GM12875 (cell line): ENCODE results near the gene RIT2.

ENCODE experiments used
- H3K4me3 ChIP-seq: one replicate; pipeline ENCODE4 v1.5.1; 2011; ENCODE audit warnings: low read depth, low read length, control low read depth
- CTCF ChIP-seq: IDR thresholded peaks from 2 replicates; pipeline ENCODE4 v1.5.1; 2011; ENCODE audit warnings: low read depth, mild to moderate bottlenecking, control low read depth, inconsistent platforms, low read length, moderate library complexity, borderline replicate concordance; ENCODE audit not compliant: insufficient read depth

Gene RIT2

DNA sequence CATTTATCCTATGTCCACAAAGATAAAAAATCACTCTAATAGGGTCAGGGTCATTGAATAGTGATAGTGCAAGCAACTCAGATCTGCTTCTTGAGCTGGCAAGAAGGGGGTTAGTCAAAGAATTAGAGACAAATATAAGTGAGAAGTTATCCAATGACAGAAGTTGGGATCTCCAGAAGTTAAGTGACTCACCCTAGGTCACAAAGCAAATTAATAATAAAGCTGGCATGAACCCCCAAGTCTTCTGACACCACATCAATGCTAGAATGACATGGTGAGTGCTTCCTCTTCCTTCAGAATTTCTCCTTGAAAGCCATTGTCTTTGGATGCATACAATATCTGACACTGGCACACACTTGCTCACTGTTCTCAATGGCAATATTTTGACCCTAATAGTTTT is 343.5 kb downstream of the RIT2 start:
- H3K4me3 ChIP-seq: no peak overlapping the region
- TF ChIP-seq CTCF: no peak

DNA sequence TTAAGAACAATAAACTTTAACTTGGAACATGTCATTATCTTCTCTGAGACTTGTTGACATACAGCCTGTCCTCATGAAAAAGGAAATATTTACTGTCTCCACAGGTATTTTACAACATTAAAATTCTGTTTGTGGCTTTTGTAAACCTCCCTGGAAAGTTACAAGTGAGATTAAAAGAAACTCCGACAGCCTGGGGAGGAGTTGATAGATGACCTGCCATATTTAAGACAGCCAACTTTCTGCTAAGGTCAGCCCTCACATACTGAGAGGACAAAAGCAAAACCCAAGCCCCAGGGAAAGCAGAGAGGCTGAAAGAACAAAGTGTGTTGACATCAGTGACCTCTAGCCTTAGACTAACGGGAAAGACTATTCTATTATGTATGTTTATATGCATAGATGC is 350.2 kb downstream of the RIT2 start:
- no peak overlapping the region for H3K4me3 ChIP-seq
- no peak for TF ChIP-seq CTCF

DNA sequence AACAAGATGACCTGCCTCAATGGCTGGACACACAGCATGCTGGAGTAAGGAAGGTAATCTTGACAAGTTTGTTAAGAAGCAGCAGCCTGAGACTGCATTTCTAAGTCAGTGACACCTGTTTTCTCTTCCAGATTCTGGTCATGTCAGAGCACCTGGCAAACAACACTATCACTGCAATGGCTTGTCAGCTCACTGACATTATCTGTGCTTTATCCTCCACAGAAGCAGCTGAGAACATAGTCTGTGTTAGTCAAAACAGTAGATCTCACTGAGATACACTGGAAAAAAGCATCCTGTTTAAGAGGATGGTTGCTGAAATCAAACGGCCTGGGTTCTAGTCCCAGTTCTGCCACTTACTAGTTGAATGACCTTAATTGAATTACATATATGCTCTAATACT is 355.2 kb downstream of the RIT2 start:
- no peak for TF ChIP-seq CTCF
- H3K4me3 ChIP-seq: no peak overlapping the region

GRCh38 chr18:42758852-42759251 is 356.6 kb downstream of the RIT2 start:
- no peak for TF ChIP-seq CTCF

DNA sequence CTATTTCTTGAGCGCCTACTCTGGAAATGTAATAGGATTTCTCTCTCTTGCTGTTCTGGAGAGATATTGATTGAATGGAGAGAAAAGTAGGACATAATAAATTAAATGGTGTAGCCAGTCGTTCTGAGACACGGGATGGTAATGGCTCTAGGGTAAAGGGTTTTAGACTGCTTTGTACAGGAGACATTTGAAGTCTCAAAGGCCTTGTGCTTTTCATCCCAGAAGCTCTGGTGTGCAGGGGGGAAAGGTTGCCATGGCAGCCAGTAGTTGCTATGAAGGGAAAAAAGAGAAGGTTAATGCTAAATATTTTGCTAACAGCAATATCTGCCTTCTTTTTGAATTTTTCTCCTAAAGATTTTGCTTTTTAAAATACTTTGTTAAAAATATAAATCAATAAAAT is 359.3 kb downstream of the RIT2 start:
- H3K4me3 ChIP-seq: no peak overlapping the region
- TF ChIP-seq CTCF: no peak

More at GRCh38 chr18:42758852-42759251, 356.6 kb downstream of the RIT2 start:
- H3K4me3 ChIP-seq: no peak overlapping the region

GRCh38 chr18:42752916-42753315 is 362.6 kb downstream of the RIT2 start:
- no peak for TF ChIP-seq CTCF
- H3K4me3 ChIP-seq: no peak overlapping the region

DNA sequence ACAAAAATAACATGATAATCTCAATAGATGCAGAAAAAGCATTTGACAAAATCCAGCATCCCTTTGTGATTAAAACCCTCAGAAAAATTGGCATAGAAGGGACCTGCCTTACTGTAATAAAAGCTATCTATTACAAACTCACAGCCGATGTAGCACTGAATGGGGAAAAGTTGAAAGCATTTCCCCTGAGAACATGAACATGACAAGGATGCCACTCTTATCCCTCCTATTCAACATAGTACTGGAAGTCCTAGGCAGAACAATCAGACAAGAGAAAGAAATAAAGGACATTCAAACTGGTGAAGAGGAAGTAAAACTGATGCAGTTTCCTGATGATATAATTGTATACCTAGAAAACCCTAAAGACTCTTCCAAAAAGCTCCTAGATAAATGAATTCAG is 368.7 kb downstream of the RIT2 start:
- H3K4me3 ChIP-seq: no peak overlapping the region
- TF ChIP-seq CTCF: no peak
